ENCODE measurements around the gene CD28.

The CD28 gene

DNA sequence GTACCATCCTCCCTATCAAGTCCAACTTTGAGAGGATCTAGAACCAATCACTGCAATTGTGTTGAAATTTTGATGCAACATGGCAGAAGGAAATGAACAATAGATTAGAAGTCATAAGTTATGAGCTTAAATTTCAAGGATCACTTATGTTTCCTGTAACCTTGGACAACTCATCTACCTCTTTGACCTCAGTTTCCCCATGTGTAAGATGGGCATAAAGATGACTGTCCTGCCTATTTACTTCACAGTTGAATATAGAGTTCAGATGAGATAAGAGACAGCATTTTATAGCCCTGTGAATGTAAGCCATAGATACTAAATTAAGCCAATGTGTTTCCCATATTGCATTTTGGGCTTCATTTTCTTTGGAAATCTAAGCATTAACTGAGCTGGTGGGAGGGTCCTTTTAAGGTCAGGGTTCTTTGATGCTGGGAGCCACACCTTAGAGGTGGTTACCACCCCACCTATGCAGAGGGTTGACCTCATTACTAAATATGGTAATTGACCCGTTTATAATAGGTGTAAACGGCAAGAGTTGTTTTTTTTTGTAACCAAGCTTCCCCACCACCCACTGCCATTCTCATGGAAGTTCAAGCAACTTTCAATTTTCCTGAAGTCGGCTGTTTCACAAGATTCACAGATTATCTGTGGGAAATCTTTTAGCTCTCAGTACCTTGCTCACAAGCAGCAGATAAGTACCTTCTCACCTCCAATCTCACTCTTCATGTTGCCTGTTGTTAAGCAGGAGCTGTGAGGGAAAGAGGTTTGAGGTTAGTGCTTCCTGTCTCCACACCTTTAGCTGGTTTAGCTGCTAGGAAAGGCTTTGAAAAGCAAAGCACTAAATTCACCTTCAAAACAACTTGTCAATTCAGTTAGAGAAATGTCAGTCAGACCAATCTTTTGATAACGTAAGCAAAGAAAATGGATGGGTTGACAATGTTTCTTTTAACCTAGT is 13.3 kb downstream of the CD28 start:
- no peak for DNase-seq

DNA sequence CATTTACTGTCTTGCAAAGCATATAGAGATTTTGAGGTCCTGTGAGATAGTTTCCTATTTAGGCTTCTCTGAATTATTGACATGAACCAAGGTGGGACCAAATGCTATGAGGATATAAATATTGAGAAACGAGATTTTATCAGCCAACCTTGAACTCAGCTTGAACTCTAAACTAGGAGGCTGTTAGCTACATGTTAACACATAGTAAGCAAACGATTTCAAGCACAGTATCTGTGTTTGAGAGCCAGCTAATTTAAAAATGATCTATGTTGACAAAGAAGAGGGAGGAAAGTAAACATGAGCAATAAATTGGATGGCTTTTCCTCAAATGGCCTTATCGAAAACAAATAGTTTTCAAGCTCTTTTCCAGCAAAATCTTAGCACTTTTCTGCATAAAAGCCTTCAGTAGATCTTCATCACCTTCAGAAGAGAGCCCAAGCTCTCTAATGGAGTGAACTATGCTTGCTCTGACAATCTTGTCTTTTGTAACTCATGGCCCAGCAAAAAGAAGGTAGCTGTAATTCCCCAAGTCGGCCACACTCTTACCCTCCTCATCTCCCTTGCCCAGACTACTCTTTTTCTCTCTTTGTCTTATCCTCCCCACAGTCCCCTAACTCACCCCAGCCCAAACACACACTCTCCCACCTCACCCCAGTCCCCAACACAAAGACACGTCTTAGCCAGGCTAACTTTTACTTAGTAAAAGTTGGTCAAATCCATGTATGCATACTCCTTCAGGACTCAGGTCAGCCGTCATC is 14.7 kb downstream of the CD28 start:
- DNase-seq, result no peak

DNA sequence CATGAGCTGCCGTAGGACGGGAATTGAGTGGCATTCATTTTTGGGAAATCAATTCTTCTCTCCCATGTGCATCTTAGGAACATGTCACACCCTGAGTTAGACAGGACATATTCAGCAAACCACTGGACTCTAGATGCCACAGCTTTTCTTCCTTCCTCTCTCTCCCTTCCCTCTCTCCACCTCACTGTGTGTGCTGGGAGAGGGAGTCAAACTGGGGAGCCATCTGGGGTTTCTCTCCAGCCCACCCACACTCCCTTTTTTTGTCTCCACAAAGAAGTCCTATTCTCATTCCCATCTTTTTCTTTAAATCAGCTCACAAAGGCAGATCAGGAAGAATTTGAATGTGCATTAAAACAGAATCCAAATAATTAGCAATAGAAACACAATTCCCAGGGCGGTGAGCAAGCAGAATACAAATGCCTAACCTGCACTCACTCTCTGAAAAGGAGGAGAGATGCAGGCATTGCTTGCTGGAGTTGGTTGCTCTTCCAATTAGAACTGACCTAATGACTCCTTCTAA is 15.4 kb downstream of the CD28 start:
- DNase-seq, result no peak

DNA sequence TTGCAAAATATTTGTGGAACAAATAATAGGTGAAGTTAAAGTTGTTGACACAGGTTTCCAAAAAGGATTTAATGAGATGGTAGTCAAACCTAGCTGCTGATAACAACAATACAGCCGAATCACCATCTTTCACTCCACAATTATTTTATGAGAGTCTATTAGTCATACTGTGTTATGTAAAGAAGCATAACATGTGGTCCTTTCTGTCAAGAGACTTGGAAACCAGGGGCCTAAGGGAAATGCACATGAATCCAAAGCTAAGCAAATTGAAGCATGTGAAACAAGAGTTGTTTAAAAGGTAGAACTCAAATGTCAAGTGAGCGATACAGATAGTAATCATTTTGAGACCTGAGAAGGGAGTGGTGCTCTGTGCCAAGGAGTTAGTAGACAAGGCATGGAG is 16.0 kb downstream of the CD28 start:
- no peak for DNase-seq

DNA sequence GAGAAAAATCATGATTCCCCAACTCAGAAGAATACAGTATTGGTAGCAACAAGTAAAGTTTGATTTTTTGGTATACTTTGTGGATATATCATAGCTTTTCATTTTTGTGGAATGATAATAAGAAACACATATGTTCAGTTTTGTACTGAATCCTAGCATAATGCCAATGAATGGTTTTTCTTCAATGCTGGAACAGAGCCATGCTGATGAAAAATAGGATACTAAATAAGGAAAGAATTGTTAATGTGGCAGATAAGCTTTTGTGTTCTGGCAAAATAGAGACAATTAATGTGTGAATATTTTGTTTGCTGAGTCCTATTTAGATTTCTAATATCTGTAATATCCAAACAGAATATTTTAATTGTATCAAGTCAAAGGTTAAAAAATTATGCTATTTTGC is 21.9 kb downstream of the CD28 start:
- DNase-seq, result no peak

DNA sequence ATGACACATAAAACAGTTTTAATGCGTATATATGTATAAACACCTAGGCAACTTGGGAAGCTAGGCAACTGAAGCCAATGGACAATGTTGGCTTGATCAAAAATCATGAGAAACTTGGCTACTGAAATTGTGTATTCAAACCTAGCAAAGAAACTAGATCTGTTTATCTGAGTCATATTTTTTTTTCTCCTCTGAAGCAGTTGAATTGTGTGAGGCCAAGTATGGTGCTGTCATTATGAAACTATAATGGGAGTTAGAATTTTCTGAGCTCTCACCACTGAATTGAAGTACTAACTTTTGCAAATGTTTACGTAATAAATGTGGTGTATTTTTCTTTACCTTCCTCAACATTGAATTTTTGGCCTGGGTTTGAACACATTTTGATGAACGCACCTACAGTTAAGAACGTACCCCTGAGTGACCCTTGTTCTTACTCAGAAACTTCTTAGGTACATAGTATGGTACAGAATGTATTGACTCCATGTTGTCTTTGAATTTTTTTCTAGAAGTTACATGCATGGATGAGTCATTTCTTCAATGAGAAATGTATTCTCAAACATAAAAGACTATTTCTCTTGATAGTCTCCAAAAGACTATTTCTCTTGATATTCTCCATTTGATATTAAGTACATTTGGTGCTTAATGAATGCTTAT is 23.8 kb downstream of the CD28 start:
- no peak for DNase-seq

DNA sequence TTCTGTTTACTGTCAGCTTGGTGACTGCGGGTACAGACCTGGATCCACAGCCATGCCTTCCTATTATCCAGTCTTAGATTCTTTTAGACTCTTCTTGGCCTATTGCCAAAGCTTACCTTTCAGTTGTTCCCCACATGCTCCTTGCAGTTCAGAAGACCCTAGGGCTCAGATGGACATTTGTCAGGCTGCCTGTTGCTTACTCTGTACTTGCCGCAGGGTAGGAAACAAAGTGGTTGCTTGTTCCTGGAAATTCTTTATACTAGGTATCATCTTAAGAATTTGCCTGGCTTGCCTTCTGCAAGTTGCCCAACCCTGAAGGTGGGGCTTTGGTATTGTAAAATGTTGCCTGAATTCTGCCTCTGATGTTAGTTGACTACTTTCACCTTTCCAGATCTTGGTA is 24.4 kb downstream of the CD28 start:
- DNase-seq, result no peak

DNA sequence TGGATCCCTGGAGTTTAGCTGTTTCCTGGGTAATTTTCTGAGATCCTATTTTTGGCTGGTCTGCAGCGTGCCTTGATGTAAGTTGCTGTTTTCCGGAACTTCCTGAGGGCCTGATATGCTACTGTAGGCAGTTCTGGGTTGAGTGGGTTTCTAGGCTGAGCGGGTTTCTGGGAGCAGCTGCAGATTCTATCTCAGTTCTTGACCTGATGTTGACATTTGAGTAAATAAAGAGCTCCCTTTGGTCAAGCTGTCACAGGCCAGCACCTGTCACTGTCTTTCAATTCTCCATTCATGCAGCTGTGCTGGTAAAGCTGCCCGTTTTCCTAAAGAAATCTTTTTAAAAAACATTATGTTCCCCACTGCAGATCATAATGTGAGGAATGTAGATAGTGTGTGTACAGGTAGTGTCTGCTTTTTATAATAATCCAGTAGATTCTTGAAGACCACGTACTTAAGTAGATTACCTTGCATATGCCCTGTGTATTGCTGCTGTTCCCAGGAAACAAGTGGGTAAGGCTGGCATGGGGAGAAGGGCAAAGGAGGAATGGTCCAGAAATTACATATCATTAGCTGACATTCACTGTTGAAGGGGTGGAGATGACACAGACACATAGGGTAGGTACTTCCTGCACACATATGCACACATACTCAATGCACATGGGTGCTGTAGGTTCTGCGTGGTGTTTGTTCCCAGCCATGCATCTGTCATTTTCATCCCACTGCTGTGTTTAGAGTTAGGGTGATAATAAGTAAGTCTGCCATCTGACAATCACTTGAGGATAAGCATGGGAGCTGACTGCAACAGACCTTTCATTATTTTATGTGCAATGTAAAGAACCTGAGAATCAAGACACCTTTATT is 25.9 kb downstream of the CD28 start:
- no peak for DNase-seq

DNA sequence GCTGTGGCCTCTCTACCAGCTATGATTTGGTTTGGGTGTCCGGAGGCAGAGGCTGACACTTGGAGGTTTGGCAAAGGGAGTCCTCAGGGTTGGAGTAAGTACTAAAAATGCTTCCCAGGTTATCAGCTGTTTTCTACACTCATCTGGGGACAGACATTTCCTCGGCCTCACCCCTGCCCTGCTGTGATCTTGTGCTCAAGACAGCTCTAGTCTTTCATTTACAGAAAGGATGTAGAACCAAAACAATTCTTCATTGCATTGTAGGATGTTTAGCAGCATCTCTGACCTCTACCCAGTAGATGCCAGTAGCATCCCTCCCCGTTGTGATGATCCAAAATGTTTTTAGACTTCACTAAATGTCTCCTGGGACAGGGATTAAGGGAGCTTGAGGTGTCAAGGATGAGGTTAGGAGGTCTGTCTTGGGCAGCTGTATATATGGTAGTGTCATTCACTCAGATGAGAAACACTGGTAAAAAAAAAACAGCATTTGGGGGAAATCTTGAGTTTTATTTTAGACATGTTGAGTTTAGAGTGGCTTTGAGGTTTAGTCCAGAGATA is 26.6 kb downstream of the CD28 start:
- DNase-seq, result no peak

DNA sequence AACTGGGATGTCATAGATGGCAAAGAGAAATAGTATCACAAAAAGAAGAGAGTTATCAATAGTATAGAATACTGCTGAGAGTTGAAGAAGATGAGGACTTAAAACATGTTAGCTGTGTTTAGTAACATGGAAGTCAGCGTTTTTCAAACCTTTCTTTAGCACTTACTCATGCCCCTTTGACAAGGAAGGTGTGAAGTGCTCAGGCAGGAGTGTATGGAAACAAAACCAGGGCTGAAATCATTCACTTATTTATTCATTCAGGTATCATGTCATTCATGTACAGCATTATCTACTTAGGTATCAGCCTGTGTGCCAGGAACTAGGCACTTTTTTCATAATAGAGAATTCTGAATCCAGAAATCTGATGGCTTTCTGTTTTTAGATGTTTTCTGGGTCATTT is 27.2 kb downstream of the CD28 start:
- no peak for DNase-seq

DNA sequence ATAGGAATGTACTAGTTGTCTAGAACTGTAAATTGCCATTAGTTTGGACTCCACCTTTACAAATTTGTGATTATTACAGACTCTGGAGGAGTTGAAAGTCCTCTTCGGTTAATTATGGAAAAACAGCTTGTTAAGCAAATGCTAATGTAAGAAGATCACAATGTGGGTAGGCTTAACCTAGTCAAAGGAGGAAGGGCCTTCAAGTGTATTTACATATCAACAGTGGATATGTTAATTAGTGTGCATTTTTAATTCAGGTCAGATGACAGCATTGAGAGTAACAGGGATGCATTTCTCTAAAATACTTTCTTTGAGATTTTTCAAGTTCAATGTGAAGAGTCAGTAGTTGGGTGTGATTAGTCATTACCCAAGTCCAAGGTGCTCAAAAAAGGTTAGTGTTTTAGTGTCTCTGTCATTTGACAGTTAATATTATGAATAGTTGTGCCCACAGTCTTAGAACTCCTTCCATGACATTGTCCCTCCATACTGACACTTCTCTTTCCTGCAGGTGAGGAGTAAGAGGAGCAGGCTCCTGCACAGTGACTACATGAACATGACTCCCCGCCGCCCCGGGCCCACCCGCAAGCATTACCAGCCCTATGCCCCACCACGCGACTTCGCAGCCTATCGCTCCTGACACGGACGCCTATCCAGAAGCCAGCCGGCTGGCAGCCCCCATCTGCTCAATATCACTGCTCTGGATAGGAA is 28.0 kb downstream of the CD28 start:
- no peak for DNase-seq

DNA sequence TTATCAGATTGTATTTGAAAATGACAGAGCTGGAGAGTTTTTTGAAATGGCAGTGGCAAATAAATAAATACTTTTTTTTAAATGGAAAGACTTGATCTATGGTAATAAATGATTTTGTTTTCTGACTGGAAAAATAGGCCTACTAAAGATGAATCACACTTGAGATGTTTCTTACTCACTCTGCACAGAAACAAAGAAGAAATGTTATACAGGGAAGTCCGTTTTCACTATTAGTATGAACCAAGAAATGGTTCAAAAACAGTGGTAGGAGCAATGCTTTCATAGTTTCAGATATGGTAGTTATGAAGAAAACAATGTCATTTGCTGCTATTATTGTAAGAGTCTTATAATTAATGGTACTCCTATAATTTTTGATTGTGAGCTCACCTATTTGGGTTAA is 30.9 kb downstream of the CD28 start:
- DNase-seq, result no peak

DNA sequence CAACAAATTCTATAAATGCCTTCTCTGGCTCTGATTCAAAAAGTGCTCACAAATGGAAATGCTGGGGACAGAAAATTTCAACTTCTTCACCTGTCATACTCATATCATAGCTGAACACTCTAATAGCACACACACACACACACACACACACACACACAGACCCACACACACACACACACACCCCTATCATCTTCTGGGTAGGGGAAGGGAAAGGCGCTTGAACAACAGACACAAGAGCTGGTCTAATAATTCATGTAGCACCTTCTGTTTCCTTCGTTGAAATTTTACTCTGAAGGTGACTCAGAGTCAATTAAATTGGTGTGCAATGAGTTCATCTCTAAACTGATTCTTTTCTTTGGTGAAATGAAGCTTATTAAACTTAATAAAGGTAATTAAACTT is 32.9 kb downstream of the CD28 start:
- no peak for DNase-seq

DNA sequence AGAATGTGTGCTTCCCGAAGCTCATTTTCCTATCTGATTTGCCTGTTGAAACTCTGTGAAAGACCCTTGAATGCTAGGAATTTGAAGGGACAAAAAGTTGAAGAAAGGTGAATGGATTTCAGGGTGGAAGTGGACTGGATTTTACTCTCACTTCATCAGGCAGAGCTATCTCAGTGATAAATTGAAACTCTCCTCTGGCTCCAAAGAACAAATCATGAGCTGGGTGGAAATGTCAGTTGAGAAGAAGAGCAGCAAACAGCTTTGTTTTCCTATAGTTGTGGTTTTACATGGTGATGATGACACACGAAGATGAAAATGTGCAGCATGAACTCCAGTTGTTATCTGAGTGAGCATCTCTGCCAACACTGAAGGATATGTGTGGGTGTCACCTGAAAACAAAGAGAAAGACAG is 34.4 kb downstream of the CD28 start:
- no peak for DNase-seq

DNA sequence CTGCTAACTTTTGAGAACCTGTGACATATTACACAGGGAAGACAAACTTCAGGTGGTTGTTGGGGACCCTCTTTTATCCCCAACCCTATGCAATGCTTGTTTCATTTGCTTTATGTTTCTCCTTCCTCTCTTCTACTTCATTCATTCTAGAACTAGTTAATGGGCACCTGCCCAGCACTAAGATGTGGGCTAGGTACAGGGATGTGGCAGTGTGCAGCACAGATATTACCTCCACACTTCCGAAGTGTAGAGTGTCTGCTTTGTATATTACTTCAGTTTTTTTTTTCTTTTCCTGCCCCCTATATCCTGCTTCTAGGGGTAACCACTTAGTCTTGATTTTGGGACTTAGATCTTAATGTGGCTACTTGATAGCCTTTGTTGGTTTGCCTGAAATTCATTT is 35.1 kb downstream of the CD28 start:
- no peak for DNase-seq

DNA sequence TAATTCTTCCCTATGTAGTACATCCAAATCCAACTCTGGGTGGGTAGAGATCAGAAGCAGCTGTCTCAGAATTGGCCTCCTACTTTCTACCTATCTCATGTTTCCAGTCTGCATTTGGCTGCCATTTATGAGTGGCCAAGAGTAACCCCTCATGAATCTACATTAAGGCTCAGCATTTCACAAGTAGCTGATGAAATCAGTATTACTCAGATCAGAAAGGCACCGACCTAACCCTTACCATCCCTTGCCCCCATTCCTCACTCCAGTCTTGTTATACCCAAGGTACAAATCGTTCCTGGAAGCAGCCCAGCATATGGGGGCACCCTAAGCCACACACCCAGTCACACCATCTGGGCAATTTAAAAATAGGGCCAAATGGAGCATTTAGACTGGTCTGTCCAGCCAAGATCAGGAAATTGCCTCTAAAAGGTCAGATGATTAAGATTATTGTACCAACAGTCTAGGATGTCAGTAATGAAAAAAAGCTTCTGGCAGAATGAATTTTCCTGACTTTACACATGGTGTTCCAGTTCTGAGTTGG is 37.1 kb downstream of the CD28 start:
- no peak for DNase-seq

DNA sequence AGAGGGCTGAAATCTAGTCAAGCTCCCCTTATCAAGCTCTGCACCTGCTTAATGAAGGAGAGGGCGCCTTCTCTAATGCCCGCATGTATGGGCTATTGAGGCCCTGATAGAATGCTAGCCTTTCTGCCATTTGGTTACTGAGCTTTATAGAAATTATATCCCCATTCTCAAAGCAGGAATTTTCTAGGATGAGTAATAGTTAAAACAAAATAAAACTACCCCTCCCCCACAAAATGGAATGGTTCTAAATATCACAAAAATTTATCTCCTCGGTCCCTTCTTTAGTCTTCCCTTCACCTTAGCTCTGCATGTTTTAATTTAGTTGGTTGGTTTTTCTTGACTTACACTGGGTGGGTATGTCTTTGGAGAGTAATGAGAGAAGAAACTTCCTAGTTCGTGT is 37.7 kb downstream of the CD28 start:
- no peak for DNase-seq

DNA sequence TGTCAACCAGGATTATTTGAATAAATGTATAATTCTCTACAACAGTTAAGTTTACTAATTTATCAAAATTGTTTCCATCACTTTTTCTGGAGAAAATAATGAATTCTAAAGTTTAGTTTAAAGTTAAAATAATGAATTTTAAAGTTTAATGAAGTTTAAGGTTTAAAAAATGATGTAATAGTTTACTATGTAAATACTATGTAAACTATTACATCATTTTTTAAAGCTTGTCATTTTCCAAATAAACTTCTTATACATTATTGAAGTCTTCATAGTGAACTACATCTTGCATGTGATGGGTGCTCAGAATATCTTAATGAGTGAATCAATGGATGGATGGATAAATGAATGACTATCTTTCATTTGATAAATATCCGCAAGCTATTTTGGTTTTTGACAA is 38.8 kb downstream of the CD28 start:
- DNase-seq, result no peak

DNA sequence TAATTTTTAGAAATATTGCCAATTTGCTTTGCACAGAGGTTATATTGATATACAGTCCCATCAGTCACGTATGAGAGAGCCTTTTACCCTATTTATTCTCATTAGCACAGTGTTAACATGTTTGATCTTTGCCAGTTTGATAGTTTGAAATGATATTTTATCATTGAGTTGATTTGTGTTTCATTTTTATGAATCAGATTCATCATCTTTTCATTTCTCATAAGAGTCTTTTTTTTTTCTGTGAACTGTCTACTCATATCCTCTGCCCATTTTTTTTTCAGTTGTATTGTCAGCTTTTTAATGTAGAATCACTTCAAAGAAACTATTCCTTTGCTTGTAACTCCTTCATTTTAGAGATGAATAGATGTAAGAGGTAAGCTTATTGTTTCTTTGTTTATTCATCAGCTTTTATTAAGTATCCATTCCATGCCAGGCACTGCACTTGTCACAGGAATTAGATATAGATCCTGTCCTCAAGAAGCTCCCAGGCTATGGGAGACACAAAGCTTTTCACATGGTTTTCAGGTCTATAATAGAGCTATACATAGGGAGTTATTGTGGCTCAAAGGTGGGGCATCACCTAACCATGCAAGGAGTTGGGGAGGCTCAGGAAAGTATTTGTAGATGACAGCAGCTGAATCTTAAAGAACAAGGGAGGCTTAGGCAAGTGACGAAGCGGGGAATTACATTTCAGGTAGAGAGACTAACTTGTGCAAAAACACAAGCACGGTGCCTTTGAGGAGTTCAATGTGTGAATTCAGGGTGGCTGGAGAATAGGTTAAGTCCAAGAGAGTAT is 42.1 kb downstream of the CD28 start:
- no peak for DNase-seq

DNA sequence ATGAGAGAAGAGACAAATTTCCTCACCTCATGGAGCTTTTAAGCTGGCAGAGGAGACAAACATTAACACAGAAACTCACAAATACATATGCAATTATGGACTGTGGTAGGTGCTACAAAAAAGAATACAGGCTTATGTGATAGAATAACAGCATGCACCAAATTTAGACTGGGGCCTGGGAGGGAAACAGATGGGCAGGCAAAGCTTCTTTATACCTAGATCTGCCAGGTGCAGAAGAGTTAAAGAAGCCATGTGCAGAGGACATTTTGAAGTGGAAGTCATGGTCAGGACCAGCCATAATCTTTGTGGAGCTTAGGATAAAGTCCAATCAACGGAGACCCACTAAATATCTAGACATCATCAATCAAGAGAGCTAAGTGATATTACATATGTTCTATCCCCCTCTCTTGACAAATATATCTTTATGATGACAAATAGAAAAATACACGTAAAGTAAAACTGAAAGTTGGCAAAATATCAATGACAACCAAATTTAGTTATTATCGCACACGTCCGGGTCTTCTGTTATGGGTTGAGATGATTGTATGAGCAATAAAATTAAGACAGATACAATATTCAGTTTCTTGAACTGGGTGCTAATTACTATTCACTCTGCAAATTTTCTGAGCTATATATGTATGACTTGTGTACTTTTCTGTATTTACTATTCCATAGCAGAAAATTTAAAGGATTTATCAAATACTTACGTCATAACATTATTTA is 44.1 kb downstream of the CD28 start:
- DNase-seq, result no peak

Measured in stimulated activated CD4-positive, alpha-beta T cell treated with anti-CD3 and anti-CD28 coated beads, Interleukin-12 subunit alpha, Interleukin-12 subunit beta, amount 100 ng/mL, for 4 hours (primary cell).